A549 (cell line): ENCODE measurements around the gene IL18RAP. TPM values are rescaled to one million over a fixed set of nuclear protein-coding genes. Genes with fewer than 3 reads are reported as not detected.

Experiments used
- ATAC-seq, 2 experiments: fragments of 200-7000 bp in 1 of 2; fragments of >200 bp in 1 of 2; cut with Nextera tagmentation in 1 of 2; cut with Tn5 transposase in 1 of 2; 3 replicates each; pipeline versions ENCODE4 v1.8.0 to v1.9.1; 2018 to 2020; ENCODE audit warnings: mild to moderate bottlenecking in 1 of 2, moderate library complexity in 1 of 2
- CTCF ChIA-PET: fragments of 300-600 bp; sonication (Branson Sonifier 250); formaldehyde crosslinking; extraction: SDS; loops from one replicate; lab custom pipeline; 2021; ENCODE audit warnings: antibody characterized with exemption, inconsistent platforms; lab: Yijun Ruan, JAX
- POLR2A ChIA-PET: fragments of 350-600 bp; formaldehyde crosslinking; extraction: SDS; loops from one replicate; lab custom pipeline; 2021; ENCODE audit warnings: antibody characterized with exemption, inconsistent platforms; lab: Yijun Ruan, JAX
- DNase-seq, 2 experiments: peaks; one replicate each; pipeline versions ENCODE4 v3.0.0 to v3.0.0-alpha.2; 2011 to 2016; ENCODE audit warnings: low read depth in 1 of 2, low spot score in 1 of 2
- FAIRE-seq: peaks from 2 replicates; lab custom pipeline; 2011; peaks lifted over from hg19 to GRCh38; lab: Jason Lieb, UNC
- H3K27ac ChIP-seq, 2 experiments: fragments of >200 bp; sonication (Bioruptor Twin); formaldehyde crosslinking; 3 replicates each; pipeline ENCODE4 v1.5.1; 2016 to 2017
- H3K4me1 ChIP-seq: fragments of >200 bp; sonication (Bioruptor Twin); formaldehyde crosslinking; 3 replicates; pipeline ENCODE4 v1.6.1; 2016
- H3K4me2 ChIP-seq: fragments of >200 bp; sonication (Bioruptor Twin); formaldehyde crosslinking; 3 replicates; pipeline ENCODE4 v1.6.1; 2016
- H3K4me3 ChIP-seq: fragments of >200 bp; sonication (Bioruptor Twin); formaldehyde crosslinking; 3 replicates; pipeline ENCODE4 v1.5.1; 2016
- H3K9me3 ChIP-seq: fragments of >200 bp; sonication (Bioruptor Twin); formaldehyde crosslinking; 3 replicates; pipeline ENCODE4 v1.6.1; 2016
- CBX2 ChIP-seq: fragments of 200-600 bp; sonication (generic); IDR thresholded peaks from 2 replicates; pipeline ENCODE4 v1.6.1; 2016; ENCODE audit warnings: low read depth, mild to moderate bottlenecking, borderline replicate concordance
- EHMT2 ChIP-seq: fragments of 200-600 bp; sonication (generic); IDR thresholded peaks from 2 replicates; pipeline ENCODE4 v1.6.1; 2016; ENCODE audit warnings: antibody characterized with exemption, low read depth, mild to moderate bottlenecking, moderate library complexity
- ESRRA ChIP-seq: fragments of 150-350 bp; IDR thresholded peaks from 2 replicates; pipeline ENCODE4 v1.6.1; 2014; ENCODE audit warnings: mild to moderate bottlenecking, low read length, borderline replicate concordance
- FOXS1 ChIP-seq: fragments of 250-450 bp; sonication (Bioruptor Pico); IDR thresholded peaks from 2 replicates; pipeline ENCODE4 v1.5.0; 2020; ENCODE audit warnings: mild to moderate bottlenecking, moderate library complexity
- GATA3 ChIP-seq: IDR thresholded peaks from 2 replicates; pipeline ENCODE4 v1.6.1; 2012; ENCODE audit warnings: borderline replicate concordance
- MAFK ChIP-seq: fragments of 450-650 bp; IDR thresholded peaks from 2 replicates; pipeline ENCODE4 v1.6.1; 2014; ENCODE audit not compliant: partially characterized antibody
- MAX ChIP-seq: IDR thresholded peaks from 2 replicates; pipeline ENCODE4 v1.6.1; 2012
- MAZ ChIP-seq: fragments of 150-350 bp; IDR thresholded peaks from 2 replicates; pipeline ENCODE4 v1.6.1; 2014; ENCODE audit warnings: antibody characterized with exemption, low read depth, low read length, borderline replicate concordance
- PBX3 ChIP-seq: IDR thresholded peaks from 2 replicates; pipeline ENCODE4 v1.6.1; 2012
- PHF8 ChIP-seq: fragments of 200-600 bp; sonication (generic); IDR thresholded peaks from 2 replicates; pipeline ENCODE4 v1.6.1; 2016; ENCODE audit warnings: low read depth, mild to moderate bottlenecking, antibody characterized with exemption, moderate library complexity, borderline replicate concordance
- RAD21 ChIP-seq, 2 experiments: fragments of >200 bp in 1 of 2; sonication (Bioruptor Twin) in 1 of 2; formaldehyde crosslinking in 1 of 2; IDR thresholded peaks in 1 of 2; conservative IDR thresholded peaks in 1 of 2; 2 replicates in 1 of 2; 3 replicates in 1 of 2; pipeline ENCODE4 v1.6.1; 2012 to 2018; ENCODE audit warnings: inconsistent platforms in 1 of 2
- REST ChIP-seq: fragments of 200-600 bp; sonication (generic); IDR thresholded peaks from 2 replicates; pipeline ENCODE4 v1.6.1; 2016; ENCODE audit warnings: antibody characterized with exemption, mild to moderate bottlenecking, moderate library complexity
- RFX5 ChIP-seq: fragments of 450-650 bp; IDR thresholded peaks from 2 replicates; pipeline ENCODE4 v1.7.1; 2014; ENCODE audit warnings: antibody characterized with exemption, mild to moderate bottlenecking, moderate library complexity
- RNF2 ChIP-seq: fragments of 200-600 bp; sonication (generic); IDR thresholded peaks from 2 replicates; pipeline ENCODE4 v1.6.1; 2016; ENCODE audit warnings: low read depth, mild to moderate bottlenecking, antibody characterized with exemption, moderate library complexity, borderline replicate concordance
- SMC3 ChIP-seq: fragments of >200 bp; sonication (Bioruptor Twin); formaldehyde crosslinking; IDR thresholded peaks from 3 replicates; pipeline ENCODE4 v1.6.1; 2018; ENCODE audit warnings: inconsistent platforms
- SREBF2 ChIP-seq: fragments of 450-650 bp; IDR thresholded peaks from 2 replicates; pipeline ENCODE4 v1.6.1; 2014; ENCODE audit warnings: mild to moderate bottlenecking, moderate library complexity
- WGBS: methylation state at CpG from one replicate; pipeline ENCODE4 v1.1.6; 2017; ENCODE audit errors: missing lambda C conversion rate; 5-methylcytosine and 5-hydroxymethylcytosine counted together
- polyA plus RNA-seq, 4 experiments: library from polyadenylated mRNA; depleted of rRNA in 3 of 4; stranded (reverse); fragments of >200 nt; fragmentation: RNase III in 1 of 4; extraction: RNeasy Plus Mini Kit Qiagen cat#74134 plus additional on column Dnase treatment in 1 of 4; gene quantifications; 2 replicates in 3 of 4; 3 replicates in 1 of 4; pipeline ENCODE4 v1.2.3, GENCODE V29; 2011 to 2017

The IL18RAP gene
- polyA plus RNA-seq, 2 of the 4 experiments (the other 2 are of a cell fraction): 0.04 TPM; not detected in 1

- Histone ChIP-seq H3K4me3 (no peak overlapping the region), H3K9me3 (no peaks in the 10 kb centered on the region), H3K4me2 (no peak overlapping the region), H3K4me1 (no peaks in the 10 kb centered on the region), H3K27ac (no peak overlapping the region)
- POLR2A ChIA-PET: no interaction called here
- no peak for DNase-seq
- no peak for FAIRE-seq
- ATAC-seq: no peak
- 57% methylated on average over 6 of the region's 6 CpGs for WGBS
- CTCF ChIA-PET: no interaction called here
- no peak for TF ChIP-seq RFX5
Measured at GRCh38 chr2:102397209-102397608, 25.8 kb upstream of the IL18RAP start.

- DNase-seq: no peak
- H3K4me2 ChIP-seq: no peak overlapping the region
- TF ChIP-seq REST: no peak
- no peak for TF ChIP-seq FOXS1 (CRISPR knock-in tag)
- TF ChIP-seq RNF2: no peak
- no peak for TF ChIP-seq MAX
- no peak for TF ChIP-seq GATA3
- TF ChIP-seq EHMT2: no peak
- TF ChIP-seq SMC3: no peak
- TF ChIP-seq SREBF2: no peak
- no peak for TF ChIP-seq ESRRA
- no peak for TF ChIP-seq MAZ
- no peak for TF ChIP-seq CBX2
- no peak for TF ChIP-seq RAD21 (conservative IDR thresholded peaks at IDR 0.05 in 1 of 2, IDR thresholded peaks at IDR 0.05 in 1 of 2)
- no peak for TF ChIP-seq PHF8
- TF ChIP-seq, all 56 proteins: peak for 0
- Histone ChIP-seq H3K4me3 (no peak overlapping the region), H3K4me1 (no peaks in the 10 kb centered on the region), H3K9me3 (no peaks in the 10 kb centered on the region), H3K27ac (no peak overlapping the region)
- FAIRE-seq (no peak), ATAC-seq (no peak)
- ChIA-PET POLR2A (no interaction called here), CTCF (interaction anchor here (1.2 kb wide), 1 partner anchor 19 kb away, joined by 3 read pairs; no protein-coding TSS in a partner anchor)
- 44% methylated on average over 7 of the region's 7 CpGs for WGBS
Measured at GRCh38 chr2:102399499-102400141, 23.3 kb upstream of the IL18RAP start.

- Histone ChIP-seq H3K4me1 (no peaks in the 10 kb centered on the region), H3K9me3 (no peaks in the 10 kb centered on the region), H3K4me2 (no peak overlapping the region), H3K27ac (no peak overlapping the region), H3K4me3 (no peak overlapping the region)
- FAIRE-seq (no peak), DNase-seq (no peak), ATAC-seq (no peak)
- TF ChIP-seq PHF8 (no peak), ESRRA (no peak), MAFK (no peak), PBX3 (no peak)
- ChIA-PET POLR2A (no interaction called here), CTCF (no interaction called here)
Measured at GRCh38 chr2:102401456-102401855, 21.5 kb upstream of the IL18RAP start.
